Chondrocyte (in vitro differentiated cells): Measurements from ENCODE around the gene ARMH1. TPM values are rescaled to one million over a fixed set of nuclear protein-coding genes. Genes with fewer than 3 reads are reported as not detected.
A peak's percentile ranks its signal among the peaks of the same experiment; 100 is the strongest.
"Not testable (repeated sequence)": the region's sequence is repeated elsewhere in the genome, so short reads cannot be mapped to it uniquely, and the experiment has no call there.

Experiments used
- DNase-seq: peaks from one replicate; pipeline ENCODE4 v3.0.0; 2021; ENCODE audit warnings: mixed read lengths, low spot score
- H3K27ac Mint-ChIP-seq: one replicate; pipeline ENCODE4 v1.8.0; 2021; ENCODE audit warnings: mild to moderate bottlenecking, moderate library complexity, mixed read lengths; ENCODE audit not compliant: unreplicated experiment
- H3K27me3 Mint-ChIP-seq: 2 replicates; pipeline ENCODE4 v1.8.0; 2021; ENCODE audit warnings: low read depth, mixed read lengths
- H3K36me3 Mint-ChIP-seq: 2 replicates; pipeline ENCODE4 v1.8.0; 2021; ENCODE audit warnings: low read depth, mixed read lengths
- H3K4me1 Mint-ChIP-seq: 2 replicates; pipeline ENCODE4 v1.8.0; 2021; ENCODE audit warnings: low read depth, mild to moderate bottlenecking, mixed read lengths
- H3K4me3 Mint-ChIP-seq: one replicate; pipeline ENCODE4 v1.8.0; 2021; ENCODE audit warnings: mild to moderate bottlenecking, moderate library complexity, mixed read lengths; ENCODE audit not compliant: unreplicated experiment
- H3K9me3 Mint-ChIP-seq: 2 replicates; pipeline ENCODE4 v1.8.0; 2021; ENCODE audit warnings: low read depth, mixed read lengths
- total RNA-seq: library from RNA; stranded (reverse); gene quantifications from 3 replicates; pipeline ENCODE4 v1.2.1, GENCODE V29; 2021
- TF ChIP-seq, protein P1 (sequence below): fragments of 200-600 bp; sonication (generic); IDR thresholded peaks from 2 replicates; pipeline ENCODE4 v1.5.0; 2021; ENCODE audit warnings: antibody characterized with exemption, mild to moderate bottlenecking, moderate library complexity

Gene ARMH1
- total RNA-seq, 1 donor from 2014 or later, result 1.3 TPM

DNA sequence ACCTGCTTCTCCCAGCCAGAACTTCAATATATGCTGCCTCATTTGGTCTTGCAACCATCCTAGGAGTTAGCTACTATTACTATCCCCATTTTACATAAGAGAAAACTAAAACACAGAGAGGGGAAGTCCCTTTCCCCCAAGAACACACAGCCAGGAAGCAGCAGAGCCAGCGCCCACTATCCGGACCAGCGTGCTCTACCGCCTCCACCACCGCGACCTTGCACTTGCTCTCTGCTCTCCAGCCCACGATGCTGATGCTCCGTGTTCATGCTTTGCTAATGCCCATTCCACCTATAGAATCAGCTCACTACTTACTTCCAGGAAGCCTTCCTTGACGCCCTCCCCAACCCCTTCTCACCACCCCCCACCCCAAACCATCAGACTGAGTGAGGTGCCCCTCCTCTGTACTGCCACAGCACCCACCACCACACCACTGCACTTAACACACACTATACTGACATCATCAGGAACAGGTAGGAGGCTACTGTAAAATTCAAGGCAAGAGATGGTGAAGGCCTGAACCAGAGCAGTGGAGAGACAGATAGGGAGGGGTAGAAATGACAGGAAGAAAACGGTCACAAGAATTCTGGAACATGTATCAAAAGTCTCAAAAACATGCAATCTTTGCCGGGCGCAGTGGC lies 9.7 kb upstream of the ARMH1 start:
- DNase-seq, result peak; percentile 42
- no peak overlapping the region for H3K27ac Mint-ChIP-seq
- no peak overlapping the region for H3K4me3 Mint-ChIP-seq
- TF ChIP-seq, protein P1, sequence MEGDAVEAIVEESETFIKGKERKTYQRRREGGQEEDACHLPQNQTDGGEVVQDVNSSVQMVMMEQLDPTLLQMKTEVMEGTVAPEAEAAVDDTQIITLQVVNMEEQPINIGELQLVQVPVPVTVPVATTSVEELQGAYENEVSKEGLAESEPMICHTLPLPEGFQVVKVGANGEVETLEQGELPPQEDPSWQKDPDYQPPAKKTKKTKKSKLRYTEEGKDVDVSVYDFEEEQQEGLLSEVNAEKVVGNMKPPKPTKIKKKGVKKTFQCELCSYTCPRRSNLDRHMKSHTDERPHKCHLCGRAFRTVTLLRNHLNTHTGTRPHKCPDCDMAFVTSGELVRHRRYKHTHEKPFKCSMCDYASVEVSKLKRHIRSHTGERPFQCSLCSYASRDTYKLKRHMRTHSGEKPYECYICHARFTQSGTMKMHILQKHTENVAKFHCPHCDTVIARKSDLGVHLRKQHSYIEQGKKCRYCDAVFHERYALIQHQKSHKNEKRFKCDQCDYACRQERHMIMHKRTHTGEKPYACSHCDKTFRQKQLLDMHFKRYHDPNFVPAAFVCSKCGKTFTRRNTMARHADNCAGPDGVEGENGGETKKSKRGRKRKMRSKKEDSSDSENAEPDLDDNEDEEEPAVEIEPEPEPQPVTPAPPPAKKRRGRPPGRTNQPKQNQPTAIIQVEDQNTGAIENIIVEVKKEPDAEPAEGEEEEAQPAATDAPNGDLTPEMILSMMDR, result no peak
- H3K27me3 Mint-ChIP-seq, result no peaks in the 10 kb centered on the region
- H3K36me3 Mint-ChIP-seq, result no peaks in the 10 kb centered on the region
- H3K9me3 Mint-ChIP-seq, result no peaks in the 10 kb centered on the region
- H3K4me1 Mint-ChIP-seq, result peaks cover 7% of the 10 kb centered on the region

GRCh38 chr1:44666719-44667118 lies 7.8 kb upstream of the ARMH1 start:
- not testable (repeated sequence) for H3K4me1 Mint-ChIP-seq, H3K27me3 Mint-ChIP-seq, DNase-seq, H3K36me3 Mint-ChIP-seq, H3K9me3 Mint-ChIP-seq, H3K27ac Mint-ChIP-seq, H3K4me3 Mint-ChIP-seq

- Mint-ChIP-seq H3K27me3 (no peaks in the 10 kb centered on the region), H3K36me3 (peaks cover 2% of the 10 kb centered on the region), H3K4me3 (no peak overlapping the region), H3K4me1 (peaks cover 29% of the 10 kb centered on the region), H3K9me3 (no peaks in the 10 kb centered on the region), H3K27ac (no peak overlapping the region)
- peak; percentile 73 for DNase-seq
- TF ChIP-seq, protein P1, result no peak
Measured at GRCh38 chr1:44670751-44671640, 3.5 kb upstream of the ARMH1 start.

GRCh38 chr1:44672254-44672955 lies 2.1 kb upstream of the ARMH1 start:
- TF ChIP-seq, protein P1, result no peak
- DNase-seq, result peak; percentile 29

GRCh38 chr1:44672961-44673674 lies 1.4 kb upstream of the ARMH1 start:
- Mint-ChIP-seq H3K4me1 (peaks cover 29% of the 10 kb centered on the region), H3K27me3 (no peaks in the 10 kb centered on the region), H3K4me3 (peak overlapping the region; percentile 82), H3K27ac (peak overlapping the region; percentile 96), H3K36me3 (peaks cover 2% of the 10 kb centered on the region), H3K9me3 (no peaks in the 10 kb centered on the region)
- TF ChIP-seq, protein P1, result no peak
- peak; percentile 27 for DNase-seq

More at GRCh38 chr1:44672254-44672955, 2.1 kb upstream of the ARMH1 start:
- no peaks in the 10 kb centered on the region for H3K27me3 Mint-ChIP-seq
- H3K4me1 Mint-ChIP-seq, result peaks cover 29% of the 10 kb centered on the region
- peak overlapping the region; percentile 14 for H3K4me3 Mint-ChIP-seq
- no peaks in the 10 kb centered on the region for H3K9me3 Mint-ChIP-seq
- H3K36me3 Mint-ChIP-seq, result peaks cover 2% of the 10 kb centered on the region
- H3K27ac Mint-ChIP-seq, result peak overlapping the region; percentile 84
